ENCODE results near the gene FOXE1.

FOXE1 gene

DNA sequence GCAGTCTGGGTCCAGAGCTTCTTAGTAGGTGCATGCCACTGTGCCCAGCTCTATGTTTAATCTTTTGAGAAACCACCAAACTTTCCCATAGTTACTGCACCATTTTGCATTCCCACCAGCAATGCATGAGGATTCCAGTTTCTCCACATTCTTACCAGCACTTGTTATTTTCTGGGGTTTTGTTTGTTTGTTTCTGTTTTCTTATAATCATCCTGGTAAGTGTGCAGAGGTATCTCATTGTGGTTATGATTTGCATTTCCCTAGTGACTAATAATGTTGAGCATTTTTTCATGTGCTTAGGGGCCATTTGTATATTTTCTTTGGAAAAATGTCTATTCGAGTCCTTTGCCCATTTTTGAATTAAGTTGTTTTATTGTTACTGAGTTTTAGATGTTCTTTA lies 11.4 kb downstream of the FOXE1 start:
- in situ Hi-C loops (cut with MboI; ENCODE audit: low sequenced_read_pairs) = no loop called here

- in situ Hi-C loops (cut with MboI; ENCODE audit: low sequenced_read_pairs) = no loop called here
Measured at GRCh38 chr9:97866300-97866699, 13.3 kb downstream of the FOXE1 start.

- in situ Hi-C loops (cut with MboI; ENCODE audit: low sequenced_read_pairs) = no loop called here
Measured at GRCh38 chr9:97866848-97867247, 13.8 kb downstream of the FOXE1 start.

DNA sequence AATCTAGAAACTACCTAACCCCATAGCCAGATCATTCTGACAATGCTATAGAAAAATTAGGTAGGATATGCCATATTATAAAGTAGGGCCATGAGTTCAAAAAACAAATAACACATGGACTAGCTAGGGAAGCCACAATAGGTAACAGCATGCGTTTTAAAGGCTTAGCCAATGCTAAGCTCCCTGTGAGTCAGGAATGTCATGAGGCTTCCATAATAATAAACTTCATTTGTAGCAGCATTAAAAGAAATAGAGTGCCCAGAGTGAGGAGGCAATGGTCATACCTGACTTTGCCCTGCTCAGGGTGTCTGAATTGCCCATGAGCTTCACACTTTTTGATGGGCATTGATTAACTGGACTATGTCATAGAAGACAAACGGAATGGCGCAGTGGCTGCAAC lies 15.8 kb downstream of the FOXE1 start:
- in situ Hi-C loops (cut with MboI; ENCODE audit: low sequenced_read_pairs) = no loop called here

- in situ Hi-C loops (cut with MboI; ENCODE audit: low sequenced_read_pairs) = no loop called here
Measured at GRCh38 chr9:97873425-97873824, 20.4 kb downstream of the FOXE1 start.

GRCh38 chr9:97873882-97874281 lies 20.9 kb downstream of the FOXE1 start:
- in situ Hi-C loops (cut with MboI; ENCODE audit: low sequenced_read_pairs) = no loop called here

GRCh38 chr9:97874624-97875023 lies 21.6 kb downstream of the FOXE1 start:
- in situ Hi-C loops (cut with MboI; ENCODE audit: low sequenced_read_pairs) = loop anchor here (25.0 kb wide), 1 partner anchor 162 kb away; no protein-coding TSS in a partner anchor

- in situ Hi-C loops (cut with MboI; ENCODE audit: low sequenced_read_pairs) = loop anchor here (25.0 kb wide), 1 partner anchor 163 kb away; no protein-coding TSS in a partner anchor
Measured at GRCh38 chr9:97875111-97875510, 22.1 kb downstream of the FOXE1 start.

DNA sequence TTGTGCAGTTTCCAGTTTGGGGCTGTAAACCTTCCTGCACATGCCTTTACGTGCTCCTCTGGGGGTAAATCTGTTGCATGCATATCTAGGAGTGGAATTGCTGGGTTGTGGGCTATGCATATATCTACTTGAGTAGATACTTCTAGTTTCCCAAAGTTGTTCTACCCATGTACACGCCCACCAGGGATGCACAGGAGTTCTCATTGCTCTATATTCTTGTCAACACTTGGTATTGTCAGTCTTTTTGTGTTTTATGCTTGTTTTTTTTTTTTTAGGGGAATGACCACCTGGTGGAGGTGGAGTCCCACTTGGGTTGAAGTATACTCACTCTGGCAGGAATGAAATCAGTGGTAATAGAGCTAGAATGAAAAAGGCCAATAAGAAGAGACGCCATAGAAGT lies 23.0 kb downstream of the FOXE1 start:
- in situ Hi-C loops (cut with MboI; ENCODE audit: low sequenced_read_pairs) = loop anchor here (25.0 kb wide), 1 partner anchor 164 kb away; no protein-coding TSS in a partner anchor

GRCh38 chr9:97880336-97880735 lies 27.3 kb downstream of the FOXE1 start:
- in situ Hi-C loops (cut with MboI; ENCODE audit: low sequenced_read_pairs) = loop anchor here (25.0 kb wide), 1 partner anchor 168 kb away; no protein-coding TSS in a partner anchor

DNA sequence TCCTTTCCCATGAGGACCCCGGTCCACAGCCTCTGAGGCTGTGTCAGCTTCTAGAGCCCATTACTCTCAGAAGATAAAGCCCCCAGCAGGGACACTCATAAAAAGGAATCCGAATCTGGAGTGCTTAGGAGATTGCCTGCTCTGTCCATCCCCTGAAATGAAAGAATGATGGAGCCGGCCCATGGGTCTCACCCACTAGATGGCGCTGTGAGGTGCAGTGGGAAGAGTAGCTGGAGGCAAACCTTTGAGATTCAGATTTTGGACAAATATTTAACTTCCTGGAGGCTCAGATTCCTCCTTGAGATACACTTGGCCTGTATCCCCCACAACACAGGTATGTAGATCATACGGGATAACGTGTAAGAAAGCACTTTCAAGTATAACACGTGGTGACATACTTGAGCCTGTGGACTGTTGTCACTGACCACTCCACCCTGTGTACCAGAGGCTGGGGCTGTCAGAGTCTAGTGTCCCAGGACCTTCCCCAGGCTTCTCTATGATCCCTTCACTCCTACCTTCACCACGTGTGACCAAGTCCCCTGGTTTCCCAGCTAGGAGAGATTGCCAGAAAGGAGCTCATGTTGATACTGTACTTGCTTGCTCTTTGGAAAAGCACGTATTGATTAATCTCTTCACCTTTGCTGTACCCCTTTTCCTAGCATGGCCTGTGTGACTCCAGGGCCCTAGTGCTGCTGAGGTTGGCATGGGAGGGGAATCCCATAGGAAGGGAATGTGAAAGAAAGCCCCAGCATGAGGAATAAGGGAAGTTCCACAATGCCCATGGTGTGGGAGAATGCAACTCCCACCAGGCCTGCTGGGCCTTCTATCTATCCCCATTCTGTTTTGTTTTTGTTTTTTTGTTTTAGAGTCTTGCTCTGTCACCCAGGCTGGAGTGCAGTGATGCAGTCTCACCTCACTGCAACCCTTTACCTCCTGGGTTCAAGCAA lies 37.2 kb downstream of the FOXE1 start:
- in situ Hi-C loops (cut with MboI; ENCODE audit: low sequenced_read_pairs) = loop anchor here (25.0 kb wide), 1 partner anchor 178 kb away; no protein-coding TSS in a partner anchor

- in situ Hi-C loops (cut with MboI; ENCODE audit: low sequenced_read_pairs) = loop anchor here (25.0 kb wide), 1 partner anchor 179 kb away; no protein-coding TSS in a partner anchor
Measured at GRCh38 chr9:97891736-97892135, 38.7 kb downstream of the FOXE1 start.

- in situ Hi-C loops (cut with MboI; ENCODE audit: low sequenced_read_pairs) = loop anchor here (25.0 kb wide), 1 partner anchor 180 kb away; no protein-coding TSS in a partner anchor
Measured at GRCh38 chr9:97892421-97892820, 39.4 kb downstream of the FOXE1 start.

DNA sequence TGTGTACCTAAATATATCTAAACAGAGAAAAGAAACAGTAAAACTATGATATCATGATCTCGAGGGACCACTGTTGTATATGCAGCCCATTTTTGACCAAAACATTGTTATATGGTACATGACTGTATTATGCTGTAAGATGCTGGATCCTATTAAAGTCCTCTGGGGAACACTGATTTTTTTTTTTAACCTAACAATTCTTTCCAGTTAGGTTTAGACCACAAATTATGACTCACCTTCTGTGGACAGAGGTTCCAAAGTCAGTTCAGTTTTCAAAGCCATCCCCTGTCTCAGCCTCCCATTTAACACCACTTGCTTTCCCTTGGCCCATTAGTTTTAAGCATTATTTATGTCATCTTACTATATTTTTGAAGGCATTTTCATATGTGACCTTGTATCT lies 42.2 kb downstream of the FOXE1 start:
- in situ Hi-C loops (cut with MboI; ENCODE audit: low sequenced_read_pairs) = loop anchor here (25.0 kb wide), 1 partner anchor 183 kb away; no protein-coding TSS in a partner anchor

DNA sequence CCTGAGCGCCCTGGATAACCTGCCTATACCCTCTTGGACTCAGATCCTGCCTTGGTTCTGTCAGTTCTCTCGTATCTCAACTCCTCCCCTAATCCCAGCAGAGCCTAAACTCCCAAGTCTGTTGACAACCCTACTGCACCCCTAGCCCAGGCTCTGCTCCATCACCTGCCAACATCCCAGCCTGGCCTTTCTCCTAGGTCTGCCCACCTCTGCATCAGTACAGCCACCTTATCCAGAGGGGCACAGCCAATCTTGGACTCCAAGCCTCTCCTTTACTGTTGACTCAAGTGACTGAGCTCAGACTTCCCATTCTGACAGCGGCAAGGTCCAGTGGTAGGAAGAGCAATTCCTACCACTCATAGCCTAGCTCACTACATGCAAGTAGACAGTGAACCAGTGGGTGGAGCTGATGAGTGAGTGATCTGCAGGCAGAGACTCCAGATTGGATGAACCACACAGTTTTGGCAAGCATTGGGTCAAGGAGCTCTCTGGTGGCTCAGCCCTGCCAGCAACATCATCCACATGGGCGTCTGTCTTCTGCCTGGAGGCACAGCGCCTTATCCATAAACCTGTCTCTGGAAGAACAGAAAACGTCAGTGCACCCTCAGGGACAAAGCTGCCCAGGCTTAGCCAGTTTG lies 42.8 kb downstream of the FOXE1 start:
- in situ Hi-C loops (cut with MboI; ENCODE audit: low sequenced_read_pairs) = loop anchor here (25.0 kb wide), 1 partner anchor 184 kb away; no protein-coding TSS in a partner anchor

DNA sequence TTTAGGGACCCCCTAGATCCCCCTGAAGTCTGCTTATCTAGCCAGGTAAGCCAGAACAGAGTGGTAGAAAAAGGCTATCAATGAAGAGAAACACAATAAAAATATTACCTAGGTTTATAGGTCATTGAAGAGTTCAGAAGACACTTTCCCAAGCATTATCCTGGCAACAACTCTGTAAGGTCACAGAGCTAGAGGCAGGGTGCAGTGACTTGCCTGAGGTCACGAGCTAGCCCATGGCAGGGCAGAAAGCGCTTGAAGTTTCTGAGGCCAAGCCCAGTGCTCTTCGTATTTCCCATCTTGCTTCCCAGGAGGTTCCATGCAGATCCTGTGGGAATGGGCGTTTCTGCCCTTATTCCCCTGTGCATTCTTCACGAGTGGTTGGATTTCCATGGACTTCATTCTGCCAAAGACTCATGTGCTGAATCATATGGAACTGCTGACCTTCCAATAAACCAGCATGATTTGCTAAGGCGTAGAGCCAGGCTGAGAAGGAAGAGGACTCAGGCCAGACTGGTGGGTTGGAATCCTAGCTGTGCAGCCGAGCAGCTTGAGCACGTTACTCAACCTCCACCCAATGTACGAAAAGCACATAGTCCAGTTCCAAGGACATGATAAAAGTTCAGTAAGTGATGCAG lies 47.2 kb downstream of the FOXE1 start:
- in situ Hi-C loops (cut with MboI; ENCODE audit: low sequenced_read_pairs) = no loop called here

GRCh38 chr9:97900738-97901565 lies 47.9 kb downstream of the FOXE1 start:
- in situ Hi-C loops (cut with MboI; ENCODE audit: low sequenced_read_pairs) = no loop called here

GRCh38 chr9:97903177-97903576 lies 50.2 kb downstream of the FOXE1 start:
- in situ Hi-C loops (cut with MboI; ENCODE audit: low sequenced_read_pairs) = no loop called here

GRCh38 chr9:97904725-97905124 lies 51.7 kb downstream of the FOXE1 start:
- in situ Hi-C loops (cut with MboI; ENCODE audit: low sequenced_read_pairs) = no loop called here

- in situ Hi-C loops (cut with MboI; ENCODE audit: low sequenced_read_pairs) = no loop called here
Measured at GRCh38 chr9:97905228-97905627, 52.2 kb downstream of the FOXE1 start.

Data from HL-60/S4 treated with phorbol 12-myristate 13-acetate at 8.2 ng/mL for 4 days and 3 days (cell line).